A549 (cell line): ENCODE data around the gene DYSF. TPM values are rescaled to one million over a fixed set of nuclear protein-coding genes. Genes with fewer than 3 reads are reported as not detected.

Source experiments
- ATAC-seq, 2 experiments: fragments of 200-7000 bp in 1 of 2; fragments of >200 bp in 1 of 2; cut with Nextera tagmentation in 1 of 2; cut with Tn5 transposase in 1 of 2; 3 replicates each; pipeline versions ENCODE4 v1.8.0 to v1.9.1; 2018 to 2020; ENCODE audit warnings: mild to moderate bottlenecking in 1 of 2, moderate library complexity in 1 of 2
- CTCF ChIA-PET: fragments of 300-600 bp; sonication (Branson Sonifier 250); formaldehyde crosslinking; extraction: SDS; loops from one replicate; lab custom pipeline; 2021; ENCODE audit warnings: antibody characterized with exemption, inconsistent platforms; lab: Yijun Ruan, JAX
- POLR2A ChIA-PET: fragments of 350-600 bp; formaldehyde crosslinking; extraction: SDS; loops from one replicate; lab custom pipeline; 2021; ENCODE audit warnings: antibody characterized with exemption, inconsistent platforms; lab: Yijun Ruan, JAX
- DNase-seq, 2 experiments: peaks; one replicate each; pipeline versions ENCODE4 v3.0.0 to v3.0.0-alpha.2; 2011 to 2016; ENCODE audit warnings: low read depth in 1 of 2, low spot score in 1 of 2
- FAIRE-seq: peaks from 2 replicates; lab custom pipeline; 2011; peaks lifted over from hg19 to GRCh38; lab: Jason Lieb, UNC
- H3K27ac ChIP-seq, 2 experiments: fragments of >200 bp; sonication (Bioruptor Twin); formaldehyde crosslinking; 3 replicates each; pipeline ENCODE4 v1.5.1; 2016 to 2017
- H3K4me1 ChIP-seq: fragments of >200 bp; sonication (Bioruptor Twin); formaldehyde crosslinking; 3 replicates; pipeline ENCODE4 v1.6.1; 2016
- H3K4me2 ChIP-seq: fragments of >200 bp; sonication (Bioruptor Twin); formaldehyde crosslinking; 3 replicates; pipeline ENCODE4 v1.6.1; 2016
- H3K4me3 ChIP-seq: fragments of >200 bp; sonication (Bioruptor Twin); formaldehyde crosslinking; 3 replicates; pipeline ENCODE4 v1.5.1; 2016
- H3K9me3 ChIP-seq: fragments of >200 bp; sonication (Bioruptor Twin); formaldehyde crosslinking; 3 replicates; pipeline ENCODE4 v1.6.1; 2016
- CBX2 ChIP-seq: fragments of 200-600 bp; sonication (generic); IDR thresholded peaks from 2 replicates; pipeline ENCODE4 v1.6.1; 2016; ENCODE audit warnings: low read depth, mild to moderate bottlenecking, borderline replicate concordance
- CBX8 ChIP-seq: fragments of 200-600 bp; sonication (generic); IDR thresholded peaks from 2 replicates; pipeline ENCODE4 v1.6.1; 2016
- EP300 ChIP-seq, 2 experiments: fragments of >200 bp; sonication (Bioruptor Twin); formaldehyde crosslinking; IDR thresholded peaks; 2 replicates in 1 of 2; 3 replicates in 1 of 2; pipeline ENCODE4 v1.6.1; 2016 to 2017
- ESRRA ChIP-seq: fragments of 150-350 bp; IDR thresholded peaks from 2 replicates; pipeline ENCODE4 v1.6.1; 2014; ENCODE audit warnings: mild to moderate bottlenecking, low read length, borderline replicate concordance
- FOSL2 ChIP-seq, 2 experiments: fragments of 450-650 bp in 1 of 2; fragments of >200 bp in 1 of 2; sonication (Bioruptor Twin) in 1 of 2; formaldehyde crosslinking; IDR thresholded peaks; 2 replicates each; pipeline versions ENCODE4 v1.5.0 to v1.6.1; 2016 to 2020; ENCODE audit warnings: mild to moderate bottlenecking in 1 of 2, moderate library complexity in 1 of 2
- HES2 ChIP-seq: fragments of >200 bp; sonication (Bioruptor Twin); formaldehyde crosslinking; IDR thresholded peaks from 2 replicates; pipeline ENCODE4 v1.6.1; 2016
- MAX ChIP-seq: IDR thresholded peaks from 2 replicates; pipeline ENCODE4 v1.6.1; 2012
- MYC ChIP-seq: IDR thresholded peaks from 2 replicates; pipeline ENCODE4 v1.6.1; 2012; ENCODE audit warnings: mild to moderate bottlenecking, inconsistent platforms, low read length, improper control_type of control experiment, borderline replicate concordance
- PBX3 ChIP-seq: IDR thresholded peaks from 2 replicates; pipeline ENCODE4 v1.6.1; 2012
- POLR2A ChIP-seq: IDR thresholded peaks from 2 replicates; pipeline ENCODE4 v1.6.1; 2012; ENCODE audit warnings: mild to moderate bottlenecking, low read length
- RCOR1 ChIP-seq: fragments of 150-350 bp; IDR thresholded peaks from 2 replicates; pipeline ENCODE4 v1.6.1; 2014; ENCODE audit warnings: antibody characterized with exemption, low read length, low read depth
- USF2 ChIP-seq: fragments of 450-650 bp; IDR thresholded peaks from 2 replicates; pipeline ENCODE4 v1.6.1; 2014; ENCODE audit warnings: antibody characterized with exemption
- WGBS: methylation state at CpG from one replicate; pipeline ENCODE4 v1.1.6; 2017; ENCODE audit errors: missing lambda C conversion rate; 5-methylcytosine and 5-hydroxymethylcytosine counted together
- polyA plus RNA-seq, 4 experiments: library from polyadenylated mRNA; depleted of rRNA in 3 of 4; stranded (reverse); fragments of >200 nt; fragmentation: RNase III in 1 of 4; extraction: RNeasy Plus Mini Kit Qiagen cat#74134 plus additional on column Dnase treatment in 1 of 4; gene quantifications; 2 replicates in 3 of 4; 3 replicates in 1 of 4; pipeline ENCODE4 v1.2.3, GENCODE V29; 2011 to 2017
- TF ChIP-seq, protein P1 (sequence below): fragments of 150-350 bp; IDR thresholded peaks from 2 replicates; pipeline ENCODE4 v1.6.1; 2014; ENCODE audit warnings: low read depth, mild to moderate bottlenecking, low read length
- TF ChIP-seq, protein P2 (sequence below): fragments of 250-450 bp; sonication (Bioruptor Pico); IDR thresholded peaks from 2 replicates; pipeline ENCODE4 v1.5.0; 2020; ENCODE audit warnings: low read depth, mild to moderate bottlenecking, moderate library complexity

Gene DYSF
- polyA plus RNA-seq, 2 of the 4 experiments (the other 2 are of a cell fraction), result 0.36 to 0.98 TPM

- DNase-seq (no peak), ATAC-seq (no peak), FAIRE-seq (no peak)
- Histone ChIP-seq H3K9me3 (no peaks in the 10 kb centered on the region), H3K4me2 (no peak overlapping the region), H3K4me3 (no peak overlapping the region), H3K4me1 (no peaks in the 10 kb centered on the region), H3K27ac (no peak overlapping the region)
- ChIA-PET CTCF (interaction anchor here (1.2 to 14.8 kb wide), 9 partner anchors 8 to 592 kb away, joined by 3 to 311 read pairs (median 6); no protein-coding TSS in a partner anchor), POLR2A (no interaction called here)
- TF ChIP-seq MYC, result no peak
- no peak for TF ChIP-seq MAX
- no peak for TF ChIP-seq RCOR1
- TF ChIP-seq ESRRA, result no peak
- TF ChIP-seq, protein P1, sequence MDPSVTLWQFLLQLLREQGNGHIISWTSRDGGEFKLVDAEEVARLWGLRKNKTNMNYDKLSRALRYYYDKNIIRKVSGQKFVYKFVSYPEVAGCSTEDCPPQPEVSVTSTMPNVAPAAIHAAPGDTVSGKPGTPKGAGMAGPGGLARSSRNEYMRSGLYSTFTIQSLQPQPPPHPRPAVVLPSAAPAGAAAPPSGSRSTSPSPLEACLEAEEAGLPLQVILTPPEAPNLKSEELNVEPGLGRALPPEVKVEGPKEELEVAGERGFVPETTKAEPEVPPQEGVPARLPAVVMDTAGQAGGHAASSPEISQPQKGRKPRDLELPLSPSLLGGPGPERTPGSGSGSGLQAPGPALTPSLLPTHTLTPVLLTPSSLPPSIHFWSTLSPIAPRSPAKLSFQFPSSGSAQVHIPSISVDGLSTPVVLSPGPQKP, result no peak
- TF ChIP-seq CBX8, result no peak
- no peak for TF ChIP-seq EP300 (IDR thresholded peaks at IDR 0.05)
- TF ChIP-seq FOSL2 (IDR thresholded peaks at IDR 0.05), result no peak
- no peak for TF ChIP-seq FOSL2 (CRISPR knock-in tag; IDR thresholded peaks at IDR 0.05)
- 44% methylated on average over 7 of the region's 7 CpGs for WGBS
These were observed 9.9 kb downstream of the DYSF start for GRCh38 chr2:71463342-71463654.

- no peak for FAIRE-seq
These were observed 11.0 kb downstream of the DYSF start for GRCh38 chr2:71464389-71464788.

More at GRCh38 chr2:71464389-71464788, 11.0 kb downstream of the DYSF start:
- H3K9me3 ChIP-seq, result no peaks in the 10 kb centered on the region
- no peak overlapping the region for H3K27ac ChIP-seq
- H3K4me1 ChIP-seq, result no peaks in the 10 kb centered on the region
- DNase-seq (no peak), ATAC-seq (no peak)
- H3K4me2 ChIP-seq, result no peak overlapping the region
- ChIA-PET CTCF (interaction anchor here (1.1 to 14.8 kb wide), 6 partner anchors 10 to 593 kb away, joined by 3 to 311 read pairs (median 22); no protein-coding TSS in a partner anchor), POLR2A (no interaction called here)
- H3K4me3 ChIP-seq, result no peak overlapping the region
- TF ChIP-seq MAX, result no peak
- TF ChIP-seq, protein P2, sequence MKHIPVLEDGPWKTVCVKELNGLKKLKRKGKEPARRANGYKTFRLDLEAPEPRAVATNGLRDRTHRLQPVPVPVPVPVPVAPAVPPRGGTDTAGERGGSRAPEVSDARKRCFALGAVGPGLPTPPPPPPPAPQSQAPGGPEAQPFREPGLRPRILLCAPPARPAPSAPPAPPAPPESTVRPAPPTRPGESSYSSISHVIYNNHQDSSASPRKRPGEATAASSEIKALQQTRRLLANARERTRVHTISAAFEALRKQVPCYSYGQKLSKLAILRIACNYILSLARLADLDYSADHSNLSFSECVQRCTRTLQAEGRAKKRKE (CRISPR knock-in tag), result no peak
- TF ChIP-seq PBX3, result no peak
- TF ChIP-seq CBX2, result no peak
- no peak for TF ChIP-seq USF2
- no peak for TF ChIP-seq POLR2A
- no peak for TF ChIP-seq HES2
- TF ChIP-seq ESRRA, result no peak
- TF ChIP-seq, all 56 proteins: peak for 0
- 57% methylated on average over 6 of the region's 6 CpGs for WGBS
